OCI-LY7 (cell line): ENCODE results near the gene NTM. TPM values are rescaled to one million over a fixed set of nuclear protein-coding genes. Genes with fewer than 3 reads are reported as not detected.

Experiments used
- BruUV-seq: library from RNA; stranded (reverse); fragments of 400-500 nt; replicated peaks from 2 replicates; lab custom pipeline; 2021; lab: Mats Ljungman, UMichigan
- CTCF ChIA-PET: fragments of 300-600 bp; sonication (Branson Sonifier 250); formaldehyde crosslinking; loops from one replicate; lab custom pipeline; 2022; ENCODE audit warnings: antibody characterized with exemption; ENCODE audit not compliant: unreplicated experiment; lab: Charles Lee
- POLR2A ChIA-PET: fragments of 300-600 bp; sonication (Branson Sonifier 250); formaldehyde crosslinking; loops from one replicate; lab custom pipeline; 2022; ENCODE audit warnings: antibody characterized with exemption; lab: Charles Lee
- DNase-seq: peaks from one replicate; pipeline ENCODE4 v3.0.0-alpha.2; 2015; ENCODE audit warnings: low spot score
- H2AFZ ChIP-seq: fragments of 200-600 bp; sonication (generic), shearing (Covaris generic); 2 replicates; pipeline ENCODE4 v1.6.1; 2014; ENCODE audit warnings: mild to moderate bottlenecking, antibody characterized with exemption, low read length, moderate library complexity
- H3K27ac ChIP-seq: fragments of 200-600 bp; sonication (generic); 2 replicates; pipeline ENCODE4 v1.5.1; 2014; ENCODE audit warnings: mixed run types, low read depth, mild to moderate bottlenecking, moderate library complexity, low read length, inconsistent platforms; ENCODE audit not compliant: poor library complexity, severe bottlenecking
- H3K36me3 ChIP-seq: fragments of 200-600 bp; sonication (generic); 2 replicates; pipeline ENCODE4 v1.6.1; 2014; ENCODE audit warnings: mild to moderate bottlenecking, antibody characterized with exemption, low read length, moderate library complexity, mixed read lengths; ENCODE audit not compliant: insufficient read depth
- H3K4me1 ChIP-seq: fragments of 200-600 bp; sonication (generic); 2 replicates; pipeline ENCODE4 v1.5.1; 2014; ENCODE audit warnings: mild to moderate bottlenecking, low read length; ENCODE audit not compliant: insufficient read depth, poor library complexity, severe bottlenecking
- H3K4me2 ChIP-seq: fragments of 200-600 bp; sonication (generic); 2 replicates; pipeline ENCODE4 v1.6.1; 2014; ENCODE audit warnings: mild to moderate bottlenecking, low read length
- H3K4me3 ChIP-seq: fragments of 200-600 bp; sonication (generic); 2 replicates; pipeline ENCODE4 v1.5.1; 2014; ENCODE audit warnings: mild to moderate bottlenecking, low read depth, low read length; ENCODE audit not compliant: poor library complexity, severe bottlenecking
- H3K79me2 ChIP-seq: fragments of 200-600 bp; sonication (generic); 2 replicates; pipeline ENCODE4 v1.6.1; 2016; ENCODE audit warnings: low read depth, mild to moderate bottlenecking, low read length, moderate library complexity, mixed read lengths; ENCODE audit not compliant: insufficient read depth
- H3K9me2 ChIP-seq: fragments of 200-600 bp; sonication (generic); 2 replicates; pipeline ENCODE4 v1.6.1; 2016; ENCODE audit warnings: mild to moderate bottlenecking, low read length, mixed read lengths; ENCODE audit not compliant: insufficient read depth
- H3K9me3 ChIP-seq: fragments of 200-600 bp; sonication (generic); 2 replicates; pipeline ENCODE4 v1.6.1; 2014; ENCODE audit warnings: mild to moderate bottlenecking, mixed run types, low read length, mixed read lengths
- H4K20me1 ChIP-seq: fragments of 200-600 bp; sonication (generic); 2 replicates; pipeline ENCODE4 v1.6.1; 2014; ENCODE audit warnings: mild to moderate bottlenecking, antibody characterized with exemption, low read length, moderate library complexity, mixed read lengths; ENCODE audit not compliant: insufficient read depth
- CTCF ChIP-seq: fragments of 200-600 bp; sonication (generic); conservative IDR thresholded peaks from 2 replicates; pipeline ENCODE4 v1.5.1; 2014; ENCODE audit warnings: mild to moderate bottlenecking, antibody characterized with exemption, low read length, moderate library complexity, mixed read lengths
- EZH2phosphoT487 ChIP-seq: fragments of 200-600 bp; sonication (generic); IDR thresholded peaks from 2 replicates; pipeline ENCODE4 v1.6.1; 2018; ENCODE audit warnings: low read depth, borderline replicate concordance, mild to moderate bottlenecking, mixed run types, antibody characterized with exemption, low read length, moderate library complexity, mixed read lengths
- intact Hi-C: fragments of 100-400 bp; cut with micrococcal nuclease; formaldehyde crosslinking; loops from one replicate; pipeline ENCODE4 v1.10.0; 2022; ENCODE audit not compliant: unreplicated experiment
- total RNA-seq, 2 experiments: library from RNA; depleted of rRNA in 1 of 2; stranded (reverse); fragments of >200 nt in 1 of 2; shearing (Covaris generic) in 1 of 2; gene quantifications; 2 replicates each; pipeline ENCODE4 v1.2.3, GENCODE V29; 2014 to 2022

The NTM gene
- total RNA-seq, 2 experiments from 2014 or later = not detected

GRCh38 chr11:131622193-131622592, 251.8 kb downstream of the NTM start:
- Histone ChIP-seq H4K20me1 (no peaks in the 10 kb centered on the region), H3K4me1 (no peaks in the 10 kb centered on the region), H3K79me2 (no peaks in the 10 kb centered on the region), H3K4me2 (no peak overlapping the region), H2AFZ (no peak overlapping the region), H3K4me3 (no peak overlapping the region), H3K36me3 (no peaks in the 10 kb centered on the region), H3K9me3 (no peaks in the 10 kb centered on the region), H3K9me2 (no peaks in the 10 kb centered on the region), H3K27ac (no peak overlapping the region)
- TF ChIP-seq CTCF (no peak), EZH2phosphoT487 (no peak)
- no TSS peak for BruUV-seq
- ChIA-PET POLR2A (interaction anchor here (0.6 to 1.3 kb wide), 3 partner anchors 12 to 78 kb away, joined by 3 to 4 read pairs (median 3); no protein-coding TSS in a partner anchor), CTCF (no interaction called here)
- DNase-seq = no peak
- intact Hi-C loops = no loop called here

DNA sequence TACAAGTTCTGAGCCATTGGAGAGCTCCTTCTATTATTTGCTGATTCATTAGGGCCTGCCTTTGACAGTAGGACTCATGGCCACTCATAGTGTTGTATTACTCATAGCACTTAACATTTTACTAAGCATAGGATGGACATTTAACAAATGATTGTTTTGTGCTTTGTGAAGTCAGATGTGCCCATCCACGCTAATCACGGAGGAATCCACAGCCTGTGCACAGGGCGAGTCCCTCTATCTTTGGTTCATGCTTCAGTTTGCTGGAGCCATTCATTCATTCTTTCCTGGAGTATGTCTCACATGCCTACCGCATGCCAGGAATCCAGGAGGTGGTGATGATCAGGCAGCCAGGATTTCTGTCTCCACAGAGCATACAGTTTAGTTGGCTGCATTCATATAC, 254.1 kb downstream of the NTM start:
- Histone ChIP-seq H4K20me1 (no peaks in the 10 kb centered on the region), H3K27ac (no peak overlapping the region), H3K4me3 (no peak overlapping the region), H3K79me2 (no peaks in the 10 kb centered on the region), H3K4me2 (no peak overlapping the region), H3K4me1 (no peaks in the 10 kb centered on the region), H3K9me3 (no peaks in the 10 kb centered on the region), H3K9me2 (no peaks in the 10 kb centered on the region), H3K36me3 (no peaks in the 10 kb centered on the region), H2AFZ (no peak overlapping the region)
- BruUV-seq = no TSS peak
- intact Hi-C loops = no loop called here
- ChIA-PET CTCF (no interaction called here), POLR2A (interaction anchor here (1.1 kb wide), 1 partner anchor 11 kb away, joined by 3 read pairs; no protein-coding TSS in a partner anchor)
- TF ChIP-seq EZH2phosphoT487 (no peak), CTCF (no peak)
- no peak for DNase-seq

DNA sequence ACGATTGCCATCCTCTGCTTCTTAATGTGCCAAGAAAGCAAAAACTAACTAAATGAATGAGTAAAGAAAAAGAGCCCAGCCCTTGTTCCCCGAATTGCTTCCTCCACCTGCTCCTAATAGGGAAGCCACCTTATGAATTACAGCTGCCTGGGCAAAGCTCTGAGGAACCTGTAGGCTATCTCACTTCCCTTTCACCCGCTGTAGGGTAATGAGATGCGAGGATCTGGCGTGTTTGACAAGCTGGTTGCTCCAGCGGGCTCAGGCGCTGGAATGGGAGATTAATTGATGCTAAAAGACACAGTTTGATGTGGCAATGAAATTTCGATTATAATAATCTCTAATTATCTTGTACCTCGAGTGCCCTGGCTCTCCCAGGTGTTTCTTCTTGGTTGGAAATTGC, 256.4 kb downstream of the NTM start:
- CTCF ChIA-PET = no interaction called here
- Histone ChIP-seq H3K9me2 (no peaks in the 10 kb centered on the region), H3K4me1 (no peaks in the 10 kb centered on the region), H3K9me3 (no peaks in the 10 kb centered on the region), H3K4me2 (no peak overlapping the region), H4K20me1 (no peaks in the 10 kb centered on the region), H3K27ac (no peak overlapping the region), H2AFZ (no peak overlapping the region), H3K36me3 (no peaks in the 10 kb centered on the region), H3K79me2 (no peaks in the 10 kb centered on the region), H3K4me3 (no peak overlapping the region)
- no TSS peak for BruUV-seq
- no peak for DNase-seq
- POLR2A ChIA-PET = no interaction called here
- TF ChIP-seq CTCF (no peak), EZH2phosphoT487 (no peak)
- intact Hi-C loops = no loop called here
